WTC11 (cell line): Measurements from ENCODE around the gene KAT7. TPM values are rescaled to one million over a fixed set of nuclear protein-coding genes. Genes with fewer than 3 reads are reported as not detected.

Source experiments
- ATAC-seq: fragments of 200-7000 bp; cut with Tn5 transposase; 2 replicates; pipeline ENCODE4 v1.10.0; 2021; ENCODE audit warnings: mild to moderate bottlenecking, moderate library complexity
- CTCF ChIA-PET: fragments of 300-600 bp; sonication (Branson Sonifier 250); formaldehyde crosslinking; loops from one replicate; lab custom pipeline; 2021; ENCODE audit warnings: antibody characterized with exemption; lab: Charles Lee
- POLR2A ChIA-PET: fragments of 350-600 bp; sonication (Branson Sonifier 250); formaldehyde crosslinking; loops from one replicate; lab custom pipeline; 2021; ENCODE audit warnings: antibody characterized with exemption; lab: Charles Lee
- DNase-seq: peaks from one replicate; pipeline ENCODE4 v3.0.0; 2021; ENCODE audit warnings: low spot score
- H3K27ac Mint-ChIP-seq: 2 replicates; pipeline ENCODE4 v1.8.0; 2021; ENCODE audit warnings: mixed read lengths
- H3K27me3 Mint-ChIP-seq: 2 replicates; pipeline ENCODE4 v1.8.0; 2021; ENCODE audit warnings: low read depth, mild to moderate bottlenecking, moderate library complexity, mixed read lengths
- H3K36me3 Mint-ChIP-seq: 2 replicates; pipeline ENCODE4 v1.8.0; 2021; ENCODE audit warnings: mixed read lengths
- H3K4me1 Mint-ChIP-seq: 2 replicates; pipeline ENCODE4 v1.8.0; 2022; ENCODE audit warnings: mixed read lengths
- H3K4me3 Mint-ChIP-seq: 2 replicates; pipeline ENCODE4 v1.8.0; 2021; ENCODE audit warnings: mild to moderate bottlenecking, moderate library complexity, mixed read lengths
- H3K9me3 Mint-ChIP-seq: 2 replicates; pipeline ENCODE4 v1.8.0; 2021; ENCODE audit warnings: mixed read lengths
- ATF3 ChIP-seq: sonication (generic); formaldehyde crosslinking; conservative IDR thresholded peaks from 2 replicates; pipeline ENCODE4 v1.8.1; 2022; ENCODE audit warnings: mild to moderate bottlenecking, missing genetic modification reagents
- ATF6 ChIP-seq: sonication (generic); formaldehyde crosslinking; IDR thresholded peaks from 2 replicates; pipeline ENCODE4 v1.8.1; 2023; ENCODE audit warnings: mild to moderate bottlenecking, missing genetic modification reagents
- CREB1 ChIP-seq: sonication (generic); formaldehyde crosslinking; IDR thresholded peaks from 2 replicates; pipeline ENCODE4 v1.8.0; 2023; ENCODE audit warnings: mild to moderate bottlenecking, missing genetic modification reagents
- CREM ChIP-seq: sonication (generic); formaldehyde crosslinking; IDR thresholded peaks from 2 replicates; pipeline ENCODE4 v1.8.1; 2022; ENCODE audit warnings: mild to moderate bottlenecking, missing genetic modification reagents, moderate library complexity
- ELF4 ChIP-seq: sonication (generic); formaldehyde crosslinking; IDR thresholded peaks from 2 replicates; pipeline ENCODE4 v1.8.1; 2022; ENCODE audit warnings: low read depth, mild to moderate bottlenecking, moderate library complexity, missing genetic modification reagents
- ERG ChIP-seq: fragments of 250-450 bp; sonication (Bioruptor Pico); IDR thresholded peaks from 2 replicates; pipeline ENCODE4 v1.8.0; 2021; ENCODE audit warnings: mild to moderate bottlenecking
- FOXK1 ChIP-seq: sonication (generic); formaldehyde crosslinking; IDR thresholded peaks from 2 replicates; pipeline ENCODE4 v1.8.0; 2022; ENCODE audit warnings: mild to moderate bottlenecking, moderate library complexity, missing genetic modification reagents
- FOXP1 ChIP-seq: sonication (generic); formaldehyde crosslinking; IDR thresholded peaks from 2 replicates; pipeline ENCODE4 v1.8.0; 2022; ENCODE audit warnings: missing genetic modification reagents, mild to moderate bottlenecking, moderate library complexity, borderline replicate concordance
- IRF2 ChIP-seq: sonication (generic); formaldehyde crosslinking; IDR thresholded peaks from 2 replicates; pipeline ENCODE4 v1.8.0; 2022; ENCODE audit warnings: low read depth, missing genetic modification reagents, borderline replicate concordance
- MXD4 ChIP-seq: fragments of 250-450 bp; sonication (Bioruptor Pico); IDR thresholded peaks from 2 replicates; pipeline ENCODE4 v1.8.0; 2021; ENCODE audit warnings: mild to moderate bottlenecking, moderate library complexity, borderline replicate concordance
- NR1H2 ChIP-seq: sonication (generic); formaldehyde crosslinking; IDR thresholded peaks from 2 replicates; pipeline ENCODE4 v1.9.0; 2021; ENCODE audit warnings: mild to moderate bottlenecking, moderate library complexity, missing genetic modification reagents
- OVOL2 ChIP-seq: fragments of 250-450 bp; sonication (Bioruptor Pico); IDR thresholded peaks from 2 replicates; pipeline ENCODE4 v1.9.0; 2021; ENCODE audit warnings: mild to moderate bottlenecking, borderline replicate concordance
- TEAD1 ChIP-seq: sonication (generic); formaldehyde crosslinking; IDR thresholded peaks from 2 replicates; pipeline ENCODE4 v1.8.0; 2022; ENCODE audit warnings: mild to moderate bottlenecking, missing genetic modification reagents
- USF1 ChIP-seq: sonication (generic); formaldehyde crosslinking; IDR thresholded peaks from 2 replicates; pipeline ENCODE4 v1.8.0; 2022; ENCODE audit warnings: mild to moderate bottlenecking, missing genetic modification reagents
- USF2 ChIP-seq: sonication (generic); formaldehyde crosslinking; IDR thresholded peaks from 2 replicates; pipeline ENCODE4 v1.8.1; 2023; ENCODE audit warnings: mild to moderate bottlenecking, missing genetic modification reagents, moderate library complexity
- ZNF219 ChIP-seq: sonication (generic); formaldehyde crosslinking; IDR thresholded peaks from 2 replicates; pipeline ENCODE4 v1.8.0; 2023; ENCODE audit warnings: missing genetic modification reagents, mild to moderate bottlenecking, borderline replicate concordance
- ZNF232 ChIP-seq: sonication (generic); formaldehyde crosslinking; IDR thresholded peaks from 2 replicates; pipeline ENCODE4 v1.8.0; 2022; ENCODE audit warnings: mild to moderate bottlenecking, missing genetic modification reagents
- ZNF512 ChIP-seq: sonication (generic); formaldehyde crosslinking; IDR thresholded peaks from 2 replicates; pipeline ENCODE4 v1.8.1; 2022; ENCODE audit warnings: missing genetic modification reagents, borderline replicate concordance
- ZNF532 ChIP-seq: fragments of 250-450 bp; sonication (Bioruptor Pico); IDR thresholded peaks from 2 replicates; pipeline ENCODE4 v1.9.0; 2021; ENCODE audit warnings: mild to moderate bottlenecking, borderline replicate concordance
- total RNA-seq: library from RNA; stranded (reverse); gene quantifications from 3 replicates; pipeline ENCODE4 v1.2.3, GENCODE V29; 2021

Gene KAT7
- total RNA-seq, 1 experiment from 2014 or later, result 199 TPM

- DNase-seq, result no peak
- peaks cover 21% of the 10 kb centered on the region for H3K4me1 Mint-ChIP-seq
- no peak for TF ChIP-seq OVOL2
- no peak for TF ChIP-seq CREB1
- TF ChIP-seq ATF3, result no peak
- no peak for TF ChIP-seq IRF2 (CRISPR knock-in tag)
- TF ChIP-seq ZNF232 (CRISPR knock-in tag), result no peak
- TF ChIP-seq USF2 (CRISPR knock-in tag), result no peak
- TF ChIP-seq FOXK1 (CRISPR knock-in tag), result no peak
- no peak for TF ChIP-seq ZNF532
- TF ChIP-seq ZNF219 (CRISPR knock-in tag), result no peak
- TF ChIP-seq CREM (CRISPR knock-in tag), result no peak
- TF ChIP-seq ELF4 (CRISPR knock-in tag), result no peak
- no peak for TF ChIP-seq USF1 (CRISPR knock-in tag)
- no peak for TF ChIP-seq NR1H2 (CRISPR knock-in tag)
- no peak for TF ChIP-seq ZNF512 (CRISPR knock-in tag)
- TF ChIP-seq FOXP1 (CRISPR knock-in tag), result no peak
- TF ChIP-seq TEAD1 (CRISPR knock-in tag), result no peak
- TF ChIP-seq MXD4 (CRISPR knock-in tag), result no peak
- TF ChIP-seq ATF6 (CRISPR knock-in tag), result no peak
- no peak for TF ChIP-seq ERG (CRISPR knock-in tag)
- TF ChIP-seq, all 79 proteins: peak for 0
- peaks cover 16% of the 10 kb centered on the region for H3K27me3 Mint-ChIP-seq
- no peaks in the 10 kb centered on the region for H3K9me3 Mint-ChIP-seq
- ATAC-seq, result no peak
- CTCF ChIA-PET, result interaction anchor here (1.2 kb wide), 1 partner anchor 140 kb away, joined by 4 read pairs; no protein-coding TSS in a partner anchor
- no peak overlapping the region for H3K27ac Mint-ChIP-seq
- POLR2A ChIA-PET, result no interaction called here
- no peaks in the 10 kb centered on the region for H3K36me3 Mint-ChIP-seq
- H3K4me3 Mint-ChIP-seq, result no peak overlapping the region
Observed at GRCh38 chr17:49858796-49859195, 70.3 kb downstream of the KAT7 start.
